PC-3 (cell line): Measurements from ENCODE around the gene COL8A2. TPM values are rescaled to one million over a fixed set of nuclear protein-coding genes. Genes with fewer than 3 reads are reported as not detected.

Experiments
- ATAC-seq: fragments of 200-7000 bp; cut with Tn5 transposase; 2 replicates; pipeline ENCODE4 v1.9.1; 2020; ENCODE audit warnings: mild to moderate bottlenecking, moderate library complexity
- BruUV-seq: library from RNA; stranded (reverse); fragments of 400-500 nt; replicated peaks from 2 replicates; lab custom pipeline; 2021; lab: Mats Ljungman, UMichigan
- CTCF ChIA-PET: fragments of 300-600 bp; sonication (Branson Sonifier 250); formaldehyde crosslinking; loops from one replicate; lab custom pipeline; 2022; ENCODE audit warnings: antibody characterized with exemption; lab: Charles Lee
- POLR2A ChIA-PET: fragments of 300-600 bp; sonication (Branson Sonifier 250); formaldehyde crosslinking; loops from one replicate; lab custom pipeline; 2022; ENCODE audit warnings: antibody characterized with exemption; ENCODE audit not compliant: unreplicated experiment; lab: Charles Lee
- DNase-seq: peaks from one replicate; pipeline ENCODE4 v3.0.0-alpha.2; 2015
- H2AFZ ChIP-seq: fragments of 300-600 bp; sonication (generic); 2 replicates; pipeline ENCODE4 v1.6.0; 2016; ENCODE audit warnings: antibody characterized with exemption, low read length
- H3F3A ChIP-seq: fragments of 300-600 bp; sonication (generic); one replicate; pipeline ENCODE4 v1.6.0; 2017; ENCODE audit warnings: antibody characterized with exemption, low read length, control low read depth, mild to moderate bottlenecking; ENCODE audit not compliant: unreplicated experiment
- H3K27ac ChIP-seq: fragments of 300-600 bp; sonication (generic); 2 replicates; pipeline ENCODE4 v1.5.1; 2016; ENCODE audit warnings: mild to moderate bottlenecking, low read length
- H3K27me3 ChIP-seq: fragments of 300-600 bp; sonication (generic); 2 replicates; pipeline ENCODE4 v1.6.1; 2016; ENCODE audit warnings: low read length, mixed read lengths
- H3K36me3 ChIP-seq: fragments of 300-600 bp; sonication (generic); 2 replicates; pipeline ENCODE4 v1.6.1; 2016; ENCODE audit warnings: low read depth, mixed run types, low read length, mixed read lengths
- H3K4me1 ChIP-seq: fragments of 300-600 bp; sonication (generic); 2 replicates; pipeline ENCODE4 v1.5.1; 2016; ENCODE audit warnings: low read length; ENCODE audit not compliant: insufficient read depth
- H3K4me2 ChIP-seq: fragments of 300-600 bp; sonication (generic); 2 replicates; pipeline ENCODE4 v1.6.0; 2016; ENCODE audit warnings: low read length
- H3K4me3 ChIP-seq: fragments of 300-600 bp; sonication (generic); 2 replicates; pipeline ENCODE4 v1.5.1; 2016; ENCODE audit warnings: mild to moderate bottlenecking, low read length, mixed read lengths
- H3K79me2 ChIP-seq: fragments of 300-600 bp; sonication (generic); 2 replicates; pipeline ENCODE4 v1.6.1; 2017; ENCODE audit warnings: low read length, mixed read lengths
- H3K9ac ChIP-seq: fragments of 300-600 bp; sonication (generic); 2 replicates; pipeline ENCODE4 v1.6.0; 2016; ENCODE audit warnings: mild to moderate bottlenecking, low read length
- H3K9me2 ChIP-seq: fragments of 300-600 bp; sonication (generic); replicated peaks from 2 replicates; pipeline ENCODE4 v1.6.1; 2016; ENCODE audit warnings: mixed run types, low read length, mixed read lengths
- H3K9me3 ChIP-seq: fragments of 300-600 bp; sonication (generic); 2 replicates; pipeline ENCODE4 v1.6.1; 2016; ENCODE audit warnings: low read length, mixed read lengths
- H4K20me1 ChIP-seq: fragments of 300-600 bp; sonication (generic); 2 replicates; pipeline ENCODE4 v1.6.1; 2016; ENCODE audit warnings: low read length, mixed read lengths
- CTCF ChIP-seq: fragments of 300-600 bp; sonication (generic); conservative IDR thresholded peaks from 2 replicates; pipeline ENCODE4 v1.5.1; 2017; ENCODE audit warnings: antibody characterized with exemption, low read depth, mild to moderate bottlenecking, low read length
- EZH2 ChIP-seq: fragments of 300-600 bp; sonication (generic); IDR thresholded peaks from one replicate; pipeline ENCODE4 v1.6.1; 2017; ENCODE audit warnings: antibody characterized with exemption, mild to moderate bottlenecking, low read length; ENCODE audit not compliant: unreplicated experiment
- EZH2phosphoT487 ChIP-seq: fragments of 300-600 bp; sonication (generic); IDR thresholded peaks from 2 replicates; pipeline ENCODE4 v1.6.1; 2018; ENCODE audit warnings: mild to moderate bottlenecking, antibody characterized with exemption, low read length, borderline replicate concordance
- intact Hi-C: fragments of 100-400 bp; cut with micrococcal nuclease; formaldehyde crosslinking; loops from 2 replicates; pipeline ENCODE4 v1.9.0; 2023
- total RNA-seq: library from RNA; depleted of rRNA; stranded (reverse); fragments of >200 nt; gene quantifications from 2 replicates; pipeline ENCODE4 v1.2.3, GENCODE V29; 2014

COL8A2 gene
- total RNA-seq, 1 experiment from 2014 or later = 0.26 TPM

- 0 out of 2 replicates have a peak, but pooled peaks cover 7% of the 10 kb centered on the region for H4K20me1 ChIP-seq
- ATAC-seq = no peak
- POLR2A ChIA-PET = interaction anchor here (0.5 to 1.0 kb wide), 6 partner anchors 10 to 150 kb away, joined by 3 to 14 read pairs (median 3); no protein-coding TSS in a partner anchor
- CTCF ChIA-PET = interaction anchor here (0.6 to 1.8 kb wide), 10 partner anchors 12 to 193 kb away, joined by 3 to 31 read pairs (median 4); partner anchors contain the start of genes SH3D21 and THRAP3
- no peaks in the 10 kb centered on the region for H3K27me3 ChIP-seq
- peak overlapping the region; percentile 96 for H3K27ac ChIP-seq
- H3K36me3 ChIP-seq = 0 out of 2 replicates have a peak, but pooled peaks cover 4% of the 10 kb centered on the region
- TF ChIP-seq EZH2phosphoT487 (no peak), EZH2 (no peak)
- H3F3A ChIP-seq = no peaks in the 10 kb centered on the region
- H3K9me2 ChIP-seq = no peaks in the 10 kb centered on the region
- H3K4me3 ChIP-seq = peak overlapping the region; percentile 45; the same call in 1 of the 2 replicates
- no peak for DNase-seq
- H3K9ac ChIP-seq = peak overlapping the region; percentile 81
- H3K79me2 ChIP-seq = peaks cover 39% of the 10 kb centered on the region
- intact Hi-C loops = loop anchor here (1.0 to 5.0 kb wide), 6 partner anchors 11 to 135 kb away; partner anchors contain the start of gene THRAP3
- H3K4me1 ChIP-seq = peaks cover 29% of the 10 kb centered on the region
- no peaks in the 10 kb centered on the region for H3K9me3 ChIP-seq
- H2AFZ ChIP-seq = no peak overlapping the region
- BruUV-seq = TSS peak; percentile 87
- peak overlapping the region; percentile 81 for H3K4me2 ChIP-seq
These were observed 24.9 kb upstream of the COL8A2 start for GRCh38 chr1:36149973-36150295.

DNA sequence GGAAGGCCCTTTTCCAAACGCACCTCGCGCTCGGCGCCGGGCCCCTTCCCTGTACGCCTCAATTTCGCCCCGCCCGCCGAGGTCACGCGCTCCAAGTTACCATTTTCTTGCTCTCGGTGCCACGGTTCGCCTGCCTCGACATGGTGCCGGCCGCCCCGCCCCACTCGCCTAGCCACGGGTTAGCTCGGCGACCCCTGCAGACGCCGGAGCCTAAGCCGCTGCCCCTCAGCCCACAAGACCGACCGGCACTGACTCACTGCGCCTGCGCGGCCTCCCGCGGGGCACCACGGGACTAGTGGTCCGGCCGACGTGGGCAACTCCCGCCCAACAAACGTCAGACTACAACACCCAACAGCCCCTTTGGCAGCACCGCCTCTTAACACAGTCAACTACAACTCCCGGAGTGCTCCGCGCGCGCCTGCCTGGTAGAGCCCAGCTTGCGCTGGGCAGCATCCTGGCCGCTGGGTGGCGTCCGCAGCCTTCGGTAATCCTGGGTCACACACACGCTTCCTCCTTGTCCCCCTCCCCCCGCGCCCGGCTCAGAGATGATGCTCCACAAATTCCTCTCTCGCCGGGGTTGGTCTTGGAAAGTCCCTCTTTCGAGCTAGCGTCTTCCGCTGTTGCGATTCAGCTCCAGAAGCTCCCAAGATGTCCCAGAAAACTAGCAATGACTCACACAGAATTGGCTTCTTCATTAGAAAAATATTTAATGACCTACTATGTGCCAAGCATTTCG lies 24.4 kb upstream of the COL8A2 start, which contains the start of gene TRAPPC3:
TRAPPC3 (minus strand) TSS at position 250 of the 736 bp plus-strand sequence; CDS start at position 142, 108 bp downstream.
- peak within 1 kb of the TSS; percentile 94 for H3K4me3 ChIP-seq
- H3K9ac ChIP-seq = peak within 1 kb of the TSS; percentile 89
- BruUV-seq = no TSS peak
- peak within 1 kb of the TSS; percentile 92 for H3K4me2 ChIP-seq
- ChIA-PET CTCF (interaction anchor here (0.6 to 1.8 kb wide), 14 partner anchors 13 to 194 kb away, joined by 3 to 31 read pairs (median 4); partner anchors contain the start of genes SH3D21 and THRAP3), POLR2A (interaction anchor here (0.6 to 1.0 kb wide), 6 partner anchors 10 to 150 kb away, joined by 3 to 14 read pairs (median 3); no protein-coding TSS in a partner anchor)
- 0 out of 2 replicates have a peak, but pooled peaks cover 4% of the 10 kb centered on the region for H3K36me3 ChIP-seq
- TF ChIP-seq CTCF (peak; percentile 96), EZH2phosphoT487 (no peak), EZH2 (no peak)
- intact Hi-C loops = loop anchor here (1.0 to 5.0 kb wide), 6 partner anchors 12 to 136 kb away; partner anchors contain the start of gene THRAP3
- no peaks in the 10 kb centered on the region for H3K9me2 ChIP-seq
- no peaks in the 10 kb centered on the region for H3K27me3 ChIP-seq
- 0 out of 2 replicates have a peak, but pooled peaks cover 7% of the 10 kb centered on the region for H4K20me1 ChIP-seq
- peaks cover 27% of the 10 kb centered on the region for H3K4me1 ChIP-seq
- H2AFZ ChIP-seq = peak within 1 kb of the TSS; percentile 76
- peak; percentile 99 for DNase-seq
- H3F3A ChIP-seq = no peaks in the 10 kb centered on the region
- peak; percentile 86 for ATAC-seq
- no peaks in the 10 kb centered on the region for H3K9me3 ChIP-seq
- peak within 1 kb of the TSS; percentile 96 for H3K27ac ChIP-seq
- peaks cover 44% of the 10 kb centered on the region for H3K79me2 ChIP-seq

DNA sequence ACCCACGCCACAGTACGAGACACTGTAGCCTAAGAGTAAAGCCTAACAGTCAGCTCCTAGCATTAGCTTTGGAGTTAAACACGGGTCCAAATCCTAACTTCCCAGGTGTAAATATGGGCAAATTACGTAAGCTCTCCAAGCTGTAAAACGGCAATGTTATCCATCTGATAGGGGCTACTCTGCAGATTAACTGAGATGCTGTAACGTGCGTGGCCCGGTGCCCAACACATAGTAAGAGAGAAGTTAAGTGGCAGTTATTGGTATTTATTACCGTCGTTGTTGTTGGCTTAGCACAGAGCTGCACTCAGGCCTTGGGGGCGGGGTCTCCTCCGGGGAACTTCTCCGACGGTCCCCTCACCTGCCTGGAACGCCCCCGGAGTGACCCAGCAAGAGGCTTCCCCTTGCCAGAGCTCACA lies 23.8 kb upstream of the COL8A2 start:
- peak overlapping the region; percentile 94 for H3K4me3 ChIP-seq
- peaks cover 27% of the 10 kb centered on the region for H3K4me1 ChIP-seq
- POLR2A ChIA-PET = interaction anchor here (0.6 kb wide), 1 partner anchor 15 kb away, joined by 3 read pairs; no protein-coding TSS in a partner anchor
- peak overlapping the region; percentile 52 for H3K27ac ChIP-seq
- peaks cover 50% of the 10 kb centered on the region for H3K79me2 ChIP-seq
- peak overlapping the region; percentile 76 for H2AFZ ChIP-seq
- CTCF ChIA-PET = interaction anchor here (0.6 to 1.8 kb wide), 9 partner anchors 14 to 157 kb away, joined by 3 to 31 read pairs (median 6); partner anchors contain the start of gene SH3D21
- intact Hi-C loops = loop anchor here (1.0 to 5.0 kb wide), 6 partner anchors 12 to 136 kb away; partner anchors contain the start of gene THRAP3
- H3K27me3 ChIP-seq = no peaks in the 10 kb centered on the region
- H3K9me3 ChIP-seq = no peaks in the 10 kb centered on the region
- H4K20me1 ChIP-seq = 0 out of 2 replicates have a peak, but pooled peaks cover 7% of the 10 kb centered on the region
- ATAC-seq = no peak; the same call in 1 of the 2 replicates
- TF ChIP-seq EZH2phosphoT487 (no peak), CTCF (no peak), EZH2 (no peak)
- H3K36me3 ChIP-seq = 0 out of 2 replicates have a peak, but pooled peaks cover 4% of the 10 kb centered on the region
- peak overlapping the region; percentile 89 for H3K9ac ChIP-seq
- peak overlapping the region; percentile 92 for H3K4me2 ChIP-seq
- no peaks in the 10 kb centered on the region for H3K9me2 ChIP-seq
- H3F3A ChIP-seq = no peaks in the 10 kb centered on the region
- TSS peak; percentile 69 for BruUV-seq
- DNase-seq = no peak
